EL (cell line): ENCODE measurements around the gene LRRC40.
"Not testable (repeated sequence)": the region's sequence is repeated elsewhere in the genome, so short reads cannot be mapped to it uniquely, and the experiment has no call there.

Source experiments
- DNase-seq: peaks from one replicate; pipeline ENCODE4 v3.0.0-alpha.2; 2016

Gene LRRC40

GRCh38 chr1:70200065-70200464, 5.3 kb downstream of the LRRC40 start:
- no peak for DNase-seq

- no peak for DNase-seq
Measured at GRCh38 chr1:70196333-70196732, 9.0 kb downstream of the LRRC40 start.

GRCh38 chr1:70195342-70195741, 10.0 kb downstream of the LRRC40 start:
- DNase-seq, result no peak

- DNase-seq, result no peak
Measured at GRCh38 chr1:70194601-70195000, 10.8 kb downstream of the LRRC40 start.

- DNase-seq, result not testable (repeated sequence)
Measured at GRCh38 chr1:70192446-70192845, 12.9 kb downstream of the LRRC40 start.

GRCh38 chr1:70190180-70190579, 15.2 kb downstream of the LRRC40 start:
- no peak for DNase-seq

GRCh38 chr1:70188522-70188921, 16.9 kb downstream of the LRRC40 start:
- no peak for DNase-seq

GRCh38 chr1:70185181-70185580, 20.2 kb downstream of the LRRC40 start:
- not testable (repeated sequence) for DNase-seq

GRCh38 chr1:70171512-70171911, 33.9 kb downstream of the LRRC40 start:
- DNase-seq, result no peak

- DNase-seq, result no peak
Measured at GRCh38 chr1:70169018-70169839, 36.1 kb downstream of the LRRC40 start.

- DNase-seq, result peak; percentile 6
Measured at GRCh38 chr1:70168283-70168682, 37.1 kb downstream of the LRRC40 start.

- no peak for DNase-seq
Measured at GRCh38 chr1:70164350-70164749, 41.0 kb downstream of the LRRC40 start.

GRCh38 chr1:70156529-70157120, 48.8 kb downstream of the LRRC40 start:
- peak; percentile 70 for DNase-seq

GRCh38 chr1:70153739-70154138, 51.6 kb downstream of the LRRC40 start:
- DNase-seq, result no peak

GRCh38 chr1:70150444-70150843, 54.9 kb downstream of the LRRC40 start:
- DNase-seq, result no peak

- DNase-seq, result peak; percentile 56
Measured at GRCh38 chr1:70146488-70146887, 58.9 kb downstream of the LRRC40 start.

GRCh38 chr1:70143048-70143659, 62.2 kb downstream of the LRRC40 start:
- DNase-seq, result peak; percentile 62

GRCh38 chr1:70142075-70142474, 63.3 kb downstream of the LRRC40 start:
- DNase-seq, result peak; percentile 31

- peak; percentile 27 for DNase-seq
Measured at GRCh38 chr1:70140894-70141293, 64.5 kb downstream of the LRRC40 start.

GRCh38 chr1:70140343-70140742, 65.0 kb downstream of the LRRC40 start:
- DNase-seq, result peak; percentile 17

GRCh38 chr1:70134148-70134547, 71.2 kb downstream of the LRRC40 start:
- peak; percentile 20 for DNase-seq

- DNase-seq, result no peak
Measured at GRCh38 chr1:70117046-70117445, 88.3 kb downstream of the LRRC40 start.

- no peak for DNase-seq
Measured at GRCh38 chr1:70115315-70115714, 90.1 kb downstream of the LRRC40 start.

GRCh38 chr1:70112838-70113237, 92.5 kb downstream of the LRRC40 start:
- no peak for DNase-seq
